AG08396 (cell line): Measurements from ENCODE around the gene TAF1L.

Experiments used
- DNase-seq: peaks from one replicate; pipeline ENCODE4 v3.0.0; 2012; ENCODE audit warnings: low spot score, mixed read lengths

The TAF1L gene

DNA sequence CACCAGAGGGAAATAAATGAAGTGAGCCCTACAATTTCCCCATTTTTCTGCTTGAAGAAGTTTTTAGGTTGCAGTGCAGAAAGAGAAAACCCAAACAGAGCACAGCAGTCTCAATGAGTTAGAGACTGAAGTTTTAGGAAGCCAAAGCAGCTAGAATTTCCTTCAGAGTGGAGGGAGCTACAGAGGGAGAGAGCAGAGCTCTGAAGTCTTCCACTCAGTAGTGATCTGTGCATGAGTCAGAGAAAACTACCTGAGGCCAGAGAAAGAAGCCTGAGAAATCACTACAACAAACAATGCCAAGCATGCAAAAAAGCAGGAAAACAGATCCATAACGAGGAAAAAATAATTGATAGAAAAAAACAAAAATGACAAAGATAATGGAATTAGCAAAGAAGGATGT lies 44.6 kb downstream of the TAF1L start:
- DNase-seq, result no peak

DNA sequence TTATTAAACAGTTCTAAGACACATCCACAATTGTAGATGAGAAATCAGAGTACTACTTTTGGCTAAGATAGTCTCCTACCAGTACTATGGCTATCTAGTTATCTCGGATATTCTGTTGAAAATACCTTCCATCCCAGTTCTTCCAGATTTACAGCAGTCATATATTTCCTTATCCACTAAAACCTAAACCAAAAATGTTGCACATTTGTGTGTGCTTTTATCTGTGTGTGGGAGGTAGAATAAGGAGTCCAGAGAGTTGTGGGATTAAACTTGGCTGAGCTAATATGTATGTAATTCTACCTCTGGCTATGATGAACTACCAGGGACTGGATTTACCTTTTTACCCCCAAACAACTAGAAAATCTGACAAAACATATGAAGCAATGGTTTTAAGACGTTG lies 45.0 kb downstream of the TAF1L start:
- DNase-seq, result no peak

DNA sequence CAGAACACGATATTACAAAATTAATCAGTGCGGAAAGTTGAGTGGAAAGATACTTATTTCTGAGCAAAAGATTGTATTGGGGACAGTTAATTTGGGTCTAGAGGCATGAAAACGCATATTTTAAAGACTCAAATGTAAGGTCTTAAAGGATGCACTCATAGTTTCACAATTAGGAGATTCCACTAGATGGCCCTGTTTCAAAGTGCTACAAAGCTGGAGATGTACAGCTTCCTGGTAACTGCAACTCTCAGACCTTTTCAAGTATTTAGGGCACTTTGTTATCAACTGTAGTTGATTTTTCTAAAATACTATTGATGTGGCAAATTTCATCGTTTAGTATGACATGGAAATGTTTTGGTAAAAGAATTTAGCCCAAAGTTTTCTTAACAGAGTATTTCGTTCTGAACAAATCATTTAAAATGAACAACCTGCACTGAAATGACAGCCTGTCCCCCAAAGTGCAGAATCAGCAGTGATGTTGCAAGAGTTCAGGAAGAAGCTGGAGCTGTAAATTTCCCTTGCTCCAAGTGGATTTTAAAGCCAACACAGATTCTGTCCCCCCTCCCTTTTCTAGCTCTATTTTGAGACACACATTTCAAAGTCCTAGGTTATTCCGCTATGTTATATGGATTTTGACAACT lies 46.3 kb downstream of the TAF1L start:
- peak; percentile 50 for DNase-seq

DNA sequence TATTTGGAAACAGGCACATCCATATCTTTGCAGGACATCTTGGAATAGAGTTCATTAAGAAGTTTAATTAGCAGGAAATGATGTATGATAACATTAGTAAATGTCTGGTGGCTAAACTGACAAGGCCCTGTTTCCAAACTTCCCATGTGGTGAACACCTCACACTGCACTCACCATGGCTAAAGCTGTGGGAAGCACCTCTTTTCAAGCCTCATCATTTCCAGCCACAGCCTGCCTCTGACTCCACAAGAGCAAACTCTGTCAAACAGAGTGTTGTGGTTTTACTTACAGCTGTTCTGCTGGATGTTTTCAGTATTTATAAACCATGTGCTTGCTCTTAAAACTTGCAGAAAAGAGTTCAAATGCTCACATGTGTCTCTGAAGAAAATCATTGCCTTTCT lies 47.6 kb downstream of the TAF1L start:
- peak; percentile 21 for DNase-seq

DNA sequence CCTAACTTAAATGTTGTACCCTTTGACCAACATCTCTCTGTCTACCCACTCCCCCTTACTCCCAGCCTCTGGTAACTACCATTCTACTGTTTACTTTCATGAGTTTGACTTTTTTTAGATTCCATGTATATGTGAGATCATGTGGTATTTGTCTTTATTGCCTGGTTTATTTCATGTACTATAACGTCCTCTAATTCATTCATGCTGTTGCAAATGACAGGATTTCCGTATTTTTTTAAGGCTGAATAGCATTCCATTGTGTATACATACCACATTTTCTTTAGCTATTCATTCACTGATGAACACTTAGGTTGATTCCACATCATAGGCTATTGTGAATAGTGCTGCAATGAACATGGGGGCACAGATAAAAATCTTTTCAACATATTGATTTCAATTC lies 50.7 kb downstream of the TAF1L start:
- no peak for DNase-seq

DNA sequence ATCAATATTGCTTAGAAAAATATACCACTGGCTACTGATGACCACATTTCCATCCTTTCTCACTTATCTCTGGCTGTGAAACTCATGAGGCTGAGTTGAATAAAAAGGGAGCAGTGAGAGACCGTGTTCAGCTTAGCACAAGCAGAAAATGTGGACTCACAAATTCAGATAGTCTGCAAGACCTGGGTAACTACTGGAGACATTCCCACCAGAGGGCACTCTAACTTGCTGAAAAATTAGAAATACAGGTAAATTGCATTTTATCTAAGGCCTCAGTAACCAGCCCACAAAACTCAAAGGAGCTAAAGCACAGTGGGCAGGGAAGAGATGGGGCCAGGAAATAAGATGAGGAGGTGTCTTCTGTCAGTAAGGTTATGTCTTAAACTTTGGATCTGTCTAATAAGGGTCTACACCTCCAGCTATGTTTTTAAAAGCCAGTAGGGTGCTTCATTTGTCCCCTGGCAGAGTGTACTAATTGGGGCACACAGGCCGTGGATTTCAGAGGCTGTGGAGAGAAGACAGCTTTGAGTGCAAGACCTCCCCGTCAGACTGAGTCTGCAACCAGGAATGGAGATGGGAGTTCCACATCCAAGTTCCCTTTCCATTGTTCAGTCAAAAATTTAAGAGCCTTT lies 53.8 kb downstream of the TAF1L start:
- peak; percentile 39 for DNase-seq

DNA sequence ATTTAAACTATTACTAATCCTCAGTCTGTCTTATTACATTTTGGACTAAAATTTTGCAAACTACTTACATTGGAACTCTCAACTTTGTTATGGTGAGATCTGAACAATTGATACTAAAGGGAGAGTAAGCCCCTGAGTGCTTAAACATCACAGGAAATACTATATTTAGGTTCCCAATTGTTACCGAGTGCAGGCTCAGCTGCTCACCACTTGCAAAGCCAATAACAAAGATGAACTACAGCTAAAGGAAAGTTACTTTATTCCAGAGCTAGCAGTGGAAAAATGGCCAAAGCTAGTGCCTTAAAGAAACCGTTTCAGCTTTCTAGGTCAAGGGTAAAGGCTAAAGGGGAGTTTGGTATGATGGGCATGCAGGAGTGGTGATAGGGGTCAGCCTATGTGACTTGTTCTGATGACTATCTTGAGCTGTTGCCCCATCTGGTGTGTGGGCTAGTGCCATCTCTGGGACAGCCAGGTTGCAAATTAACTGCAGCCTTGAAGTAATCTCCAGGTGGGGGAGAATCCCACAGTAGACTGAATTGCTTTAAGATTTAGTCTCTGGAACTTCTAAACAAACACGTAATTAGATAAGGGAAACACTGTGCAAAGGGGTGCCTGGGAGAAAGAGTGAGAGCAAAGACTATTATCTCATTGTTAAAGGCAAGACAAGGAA lies 54.7 kb downstream of the TAF1L start:
- no peak for DNase-seq

DNA sequence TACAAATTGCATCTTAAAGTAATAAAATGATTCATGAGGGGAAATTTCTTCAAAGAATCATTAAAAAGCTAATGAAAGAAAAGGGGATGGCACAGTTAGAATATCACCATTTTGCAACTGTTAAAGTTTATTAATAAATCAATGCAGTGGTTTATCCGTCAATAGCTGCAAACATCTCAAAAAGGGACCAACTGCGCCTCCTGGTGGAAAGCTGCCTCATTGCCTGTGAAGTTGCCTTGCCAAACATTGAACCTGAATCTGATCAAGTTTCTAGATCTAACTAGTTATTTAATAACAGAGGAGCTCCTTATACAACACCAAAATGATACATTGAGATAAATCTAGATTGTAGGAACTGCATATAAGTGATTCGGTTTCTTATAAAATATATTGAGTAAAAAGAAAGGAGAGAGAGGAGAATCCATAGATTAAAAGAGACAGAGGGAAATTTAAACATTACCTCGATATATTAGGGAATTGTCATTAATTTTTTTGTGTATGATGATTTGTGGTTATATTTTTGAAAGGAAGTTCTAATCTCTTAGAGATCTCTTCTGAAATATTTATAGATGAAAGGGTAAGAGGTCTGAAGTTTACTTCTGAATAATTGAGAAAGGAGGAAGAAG lies 55.6 kb downstream of the TAF1L start:
- peak; percentile 54 for DNase-seq
